Gastrocnemius medialis (tissue), 4 donors: ENCODE results near the gene ACAD10. TPM values are rescaled to one million over a fixed set of nuclear protein-coding genes. Genes with fewer than 3 reads are reported as not detected.

ENCODE experiments used
- ATAC-seq, 2 donors: fragments of 150-250 bp; one replicate each; pipeline ENCODE4 v1.9.1; 2016
- DNase-seq, 2 donors: peaks; one replicate each; pipeline ENCODE4 v3.0.0-alpha.2; 2019
- H3K27ac ChIP-seq, 4 donors: fragments of 200-600 bp; sonication (generic); 1 replicate in 1 of 4; 2 replicates in 3 of 4; pipeline ENCODE4 v1.5.1; 2016 to 2018; ENCODE audit warnings: mild to moderate bottlenecking in 2 of 4, moderate library complexity in 1 of 4
- H3K27me3 ChIP-seq, 3 donors: fragments of 200-600 bp; sonication (generic) in 2 of 3; 1 replicate in 1 of 3; 2 replicates in 2 of 3; pipeline versions ENCODE4 v1.5.1 to v1.6.0; 2016 to 2019; ENCODE audit warnings: mild to moderate bottlenecking in 1 of 3, moderate library complexity in 1 of 3
- H3K36me3 ChIP-seq, 2 donors: fragments of 200-600 bp; sonication (generic) in 1 of 2; one replicate each; pipeline ENCODE4 v1.5.1; 2017 to 2018
- H3K4me1 ChIP-seq, 2 donors: fragments of 200-600 bp; sonication (generic) in 1 of 2; one replicate each; pipeline ENCODE4 v1.5.1; 2016 to 2017; ENCODE audit warnings: mild to moderate bottlenecking in 2 of 2
- H3K4me3 ChIP-seq, 4 donors: fragments of 200-600 bp; sonication (generic) in 3 of 4; 1 replicate in 1 of 4; 2 replicates in 3 of 4; pipeline ENCODE4 v1.5.1; 2016 to 2019; ENCODE audit warnings: mild to moderate bottlenecking in 2 of 4
- H3K9me3 ChIP-seq, 3 donors: fragments of 200-600 bp; sonication (generic) in 2 of 3; 1 replicate in 1 of 3; 2 replicates in 2 of 3; pipeline ENCODE4 v1.5.1; 2016 to 2019
- CTCF ChIP-seq, 5 experiments: fragments of 450-650 bp in 3 of 5; fragments of 200-600 bp in 2 of 5; sonication (generic) in 2 of 5; IDR thresholded peaks in 4 of 5; conservative IDR thresholded peaks in 1 of 5; 1 replicate in 4 of 5; 2 replicates in 1 of 5; pipeline ENCODE4 v1.5.1; 2016 to 2019; ENCODE audit warnings: antibody characterized with exemption in 5 of 5, mild to moderate bottlenecking in 3 of 5, moderate library complexity in 3 of 5
- POLR2A ChIP-seq, 2 donors: fragments of 450-650 bp; IDR thresholded peaks; one replicate each; pipeline ENCODE4 v1.6.1; 2017; ENCODE audit warnings: antibody characterized with exemption in 2 of 2, mild to moderate bottlenecking in 2 of 2, moderate library complexity in 2 of 2
- in situ Hi-C, 4 donors: fragments of 200-750 bp; cut with MboI; loops; one replicate each; pipeline versions ENCODE4 v1.15.0 to v1.8.0; 2017; ENCODE audit warnings: low sequenced_read_pairs in 4 of 4
- intact Hi-C: fragments of 100-400 bp; cut with DNase I; formaldehyde crosslinking; loops from one replicate; pipeline ENCODE4 v1.15.1; 2023; ENCODE audit warnings: low total_unique reads
- total RNA-seq, 4 donors: library from RNA; depleted of rRNA; stranded (reverse); fragments of >200 nt; gene quantifications; one replicate each; pipeline versions ENCODE4 v1.1.0 to v1.2.3, GENCODE V29; 2016

Gene ACAD10
- total RNA-seq, 4 donors from 2014 or later, result 8.3 to 12.6 (median 11.7) TPM

DNA sequence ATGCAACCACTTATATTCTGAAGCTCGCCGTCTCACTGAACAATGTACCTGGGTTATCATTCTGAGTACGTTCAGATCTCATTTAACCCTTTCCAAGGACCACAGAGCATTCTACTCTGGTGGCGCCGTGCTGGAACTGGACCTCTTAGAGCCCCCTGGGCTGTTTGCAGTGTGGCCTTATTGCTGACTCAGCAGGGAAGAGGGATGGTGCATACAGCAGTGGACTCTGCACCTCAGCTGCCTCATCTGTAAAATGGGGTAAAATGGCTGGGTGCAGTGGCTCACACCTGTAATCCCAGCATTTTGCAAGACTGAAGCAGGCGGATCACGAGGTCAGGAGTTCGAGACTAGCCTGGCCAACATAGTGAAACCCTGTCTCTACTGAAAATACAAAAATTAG, 83.7 kb downstream of the ACAD10 start:
- peaks cover 26 to 37% of the 10 kb centered on the region in 2 donors for H3K4me1 ChIP-seq
- ATAC-seq (no peak), DNase-seq (no peak)
- in situ Hi-C loops (no loop called here), intact Hi-C loops (no loop called here)
- no peaks in the 10 kb centered on the region for H3K27me3 ChIP-seq
- H3K36me3 ChIP-seq, result no peaks in the 10 kb centered on the region
- no peak overlapping the region for H3K4me3 ChIP-seq
- H3K9me3 ChIP-seq, result no peaks in the 10 kb centered on the region
- TF ChIP-seq POLR2A (IDR thresholded peaks at IDR 0.05) (no peak), CTCF (IDR thresholded peaks at IDR 0.05 in 4 of 5, conservative IDR thresholded peaks at IDR 0.05 in 1 of 5) (no peak)
- H3K27ac ChIP-seq, result no peak overlapping the region

- Histone ChIP-seq H3K9me3 (no peaks in the 10 kb centered on the region), H3K4me1 (peaks cover 48 to 53% of the 10 kb centered on the region in 2 donors), H3K27me3 (no peaks in the 10 kb centered on the region), H3K4me3 (peak overlapping the region; percentile 23 to 40 (median 33)), H3K36me3 (no peaks in the 10 kb centered on the region), H3K27ac (peak overlapping the region; percentile 83 to 85 (median 84))
- intact Hi-C loops (loop anchor here (5.0 kb wide), 1 partner anchor 38 kb away; no protein-coding TSS in a partner anchor), in situ Hi-C loops (no loop called here)
- TF ChIP-seq CTCF (IDR thresholded peaks at IDR 0.05 in 4 of 5, conservative IDR thresholded peaks at IDR 0.05 in 1 of 5) (no peak), POLR2A (IDR thresholded peaks at IDR 0.05) (no peak)
- ATAC-seq, result peak; percentile 82 to 89
- peak; percentile 79 to 89 for DNase-seq
These were observed 88.1 kb downstream of the ACAD10 start for GRCh38 chr12:111773801-111774551.

DNA sequence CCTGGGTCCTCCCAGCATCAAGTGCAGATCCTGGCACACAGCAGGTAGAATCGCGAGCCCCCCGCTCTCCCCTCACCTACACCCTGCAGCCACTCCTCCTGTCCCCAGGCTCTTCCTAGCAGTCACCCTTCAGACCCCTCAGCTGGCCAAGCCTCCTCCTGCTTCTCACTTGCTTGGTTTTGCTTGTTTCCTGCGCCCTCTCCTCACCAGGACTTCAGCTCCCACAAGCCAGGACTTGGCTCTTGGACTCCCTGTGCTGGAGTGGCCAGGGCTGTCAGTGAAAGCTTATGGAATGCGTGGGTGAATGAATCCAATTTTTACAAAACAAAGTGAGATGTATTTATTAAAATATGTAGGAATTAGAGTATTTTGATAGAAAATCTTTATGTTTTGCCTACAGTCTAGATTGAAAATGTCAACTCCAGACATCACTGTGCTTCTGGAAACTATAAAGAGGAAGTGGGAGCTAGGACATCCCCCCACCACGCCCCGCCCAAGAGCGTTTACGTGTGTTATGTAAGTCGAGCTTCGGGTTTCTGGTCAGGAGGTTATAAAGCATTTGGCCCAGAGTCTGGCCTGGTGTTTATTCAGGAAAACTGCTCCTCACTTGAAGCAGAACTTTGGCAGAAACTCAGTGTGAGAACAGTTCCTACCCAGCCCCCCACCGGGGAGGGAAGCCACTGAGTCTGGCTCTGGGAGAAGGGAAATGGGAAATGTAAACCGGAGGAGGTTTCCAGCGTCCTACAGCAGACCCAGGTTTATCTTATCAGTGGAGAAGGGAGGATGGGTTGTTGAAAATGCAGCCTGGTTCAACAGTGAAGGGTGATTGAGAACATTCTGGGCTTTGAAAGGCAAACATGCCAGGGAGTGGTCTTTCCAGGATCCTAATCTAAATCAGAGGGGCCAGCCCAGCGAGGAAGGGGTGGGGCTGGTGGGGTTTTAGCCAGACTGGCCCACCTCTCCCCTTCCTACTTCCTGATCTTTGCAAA, 89.6 kb downstream of the ACAD10 start:
- H3K27me3 ChIP-seq, result no peaks in the 10 kb centered on the region
- H3K9me3 ChIP-seq, result no peaks in the 10 kb centered on the region
- H3K27ac ChIP-seq, result peak overlapping the region; percentile 83 to 85 (median 84)
- H3K4me3 ChIP-seq, result peak overlapping the region; percentile 6 to 29 (median 16)
- ATAC-seq (peak; percentile 67 to 79), DNase-seq (peak; percentile 78 to 80)
- in situ Hi-C loops, result no loop called here
- TF ChIP-seq CTCF (IDR thresholded peaks at IDR 0.05 in 4 of 5, conservative IDR thresholded peaks at IDR 0.05 in 1 of 5) (no peak), POLR2A (IDR thresholded peaks at IDR 0.05) (peak in 1 of 2 donors; percentile 49)
- H3K4me1 ChIP-seq, result peaks cover 44 to 53% of the 10 kb centered on the region in 2 donors
- no peaks in the 10 kb centered on the region for H3K36me3 ChIP-seq
- intact Hi-C loops, result no loop called here

DNA sequence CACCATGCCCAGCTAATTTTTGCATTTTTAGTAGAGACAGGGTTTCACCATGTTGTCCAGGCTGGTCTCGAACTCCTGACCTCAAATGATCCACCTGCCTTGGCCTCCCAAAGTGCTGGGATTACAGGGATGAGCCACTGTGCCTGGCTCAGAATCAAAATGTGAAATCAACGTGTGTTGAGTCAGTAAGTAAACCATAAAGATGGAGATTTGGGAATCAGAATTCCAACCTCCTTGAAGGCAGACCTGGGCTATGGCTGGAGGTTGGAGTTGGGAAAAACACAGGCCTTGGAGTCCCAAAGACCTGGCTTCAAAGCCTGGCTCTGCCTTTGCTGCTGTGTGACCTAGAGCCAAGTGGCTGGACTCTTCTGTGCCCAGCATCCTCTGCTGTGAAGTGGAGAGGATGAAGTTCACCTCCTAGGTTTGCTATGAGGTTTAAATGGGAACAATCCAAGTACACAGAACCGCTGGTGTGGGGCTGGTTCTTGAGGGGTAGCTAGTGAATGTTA, 91.0 kb downstream of the ACAD10 start:
- Histone ChIP-seq H3K4me3 (no peak overlapping the region), H3K9me3 (no peaks in the 10 kb centered on the region), H3K36me3 (no peaks in the 10 kb centered on the region), H3K4me1 (peaks cover 44 to 53% of the 10 kb centered on the region in 2 donors), H3K27ac (peak overlapping the region; percentile 3 to 85 (median 84)), H3K27me3 (no peaks in the 10 kb centered on the region)
- in situ Hi-C loops (no loop called here), intact Hi-C loops (no loop called here)
- DNase-seq, result no peak
- no peak for TF ChIP-seq POLR2A (IDR thresholded peaks at IDR 0.05)
- no peak for TF ChIP-seq CTCF (IDR thresholded peaks at IDR 0.05 in 4 of 5, conservative IDR thresholded peaks at IDR 0.05 in 1 of 5)
- ATAC-seq, result no peak
